ENCODE results near the gene NDUFC2. TPM values are rescaled to one million over a fixed set of nuclear protein-coding genes. Genes with fewer than 3 reads are reported as not detected.

NDUFC2 gene
- total and polyA plus RNA-seq, 2 experiments from 2014 or later: 122 to 711 TPM

GRCh38 chr11:78066471-78066870, 13.2 kb downstream of the NDUFC2 start:
- Histone ChIP-seq H3K4me2 (no peak overlapping the region), H2AFZ (no peak overlapping the region), H3K27ac (ENCODE audit: low read depth) (no peak overlapping the region), H3F3A (replicated peaks; ENCODE audit: low read depth) (no peaks in the 10 kb centered on the region; the same call in 1 of the 2 replicates), H3K9me2 (ENCODE audit: insufficient read depth) (no peaks in the 10 kb centered on the region), H3K36me3 (ENCODE audit: insufficient read depth) (peaks cover 3% of the 10 kb centered on the region; the same call in 1 of the 2 replicates), H4K20me1 (replicated peaks; ENCODE audit: insufficient read depth) (no peaks in the 10 kb centered on the region; the same call in none of the 2 replicates), H3K79me2 (replicated peaks; ENCODE audit: insufficient read depth) (no peaks in the 10 kb centered on the region), H3K4me3 (no peak overlapping the region), H3K27me3 (ENCODE audit: insufficient read depth) (no peaks in the 10 kb centered on the region), H3K4me1 (ENCODE audit: insufficient read depth) (no peaks in the 10 kb centered on the region)
- DNase-seq (ENCODE audit: low spot score) (no peak), ATAC-seq (no peak)
- Mint-ChIP-seq H3K4me3 (no peak overlapping the region), H3K36me3 (ENCODE audit: low read depth) (peaks cover 28% of the 10 kb centered on the region), H3K9me3 (no peaks in the 10 kb centered on the region), H3K27me3 (ENCODE audit: insufficient read depth, low read depth, poor library complexity) (no peaks in the 10 kb centered on the region), H3K4me1 (no peaks in the 10 kb centered on the region), H3K27ac (no peak overlapping the region)
- TF ChIP-seq ZNF114 (CRISPR knock-in tag; IDR thresholded peaks at IDR 0.05) (no peak), EZH2 (IDR thresholded peaks at IDR 0.05; ENCODE audit: low read depth, unreplicated experiment) (no peak), NANOG (IDR thresholded peaks at IDR 0.05; ENCODE audit: borderline replicate concordance) (no peak), JUNB (IDR thresholded peaks at IDR 0.05; ENCODE audit: unreplicated experiment) (no peak), EZH2phosphoT487 (IDR thresholded peaks at IDR 0.05; ENCODE audit: unreplicated experiment) (no peak), POLR2AphosphoS5 (IDR thresholded peaks at IDR 0.05; ENCODE audit: low read depth) (no peak)

- ATAC-seq (no peak), DNase-seq (ENCODE audit: low spot score) (no peak)
- H3K27me3 Mint-ChIP-seq (ENCODE audit: insufficient read depth, low read depth, poor library complexity): no peaks in the 10 kb centered on the region
- no peaks in the 10 kb centered on the region; the same call in 1 of the 2 replicates for H3K36me3 ChIP-seq (ENCODE audit: insufficient read depth)
- H3K79me2 ChIP-seq (replicated peaks; ENCODE audit: insufficient read depth): no peaks in the 10 kb centered on the region
- no peaks in the 10 kb centered on the region for H3K27me3 ChIP-seq (ENCODE audit: insufficient read depth)
- no peak overlapping the region for H2AFZ ChIP-seq
- no peaks in the 10 kb centered on the region for H3K9me3 Mint-ChIP-seq
- no peak overlapping the region for H3K27ac ChIP-seq (ENCODE audit: low read depth)
- no peaks in the 10 kb centered on the region; the same call in 1 of the 2 replicates for H3F3A ChIP-seq (replicated peaks; ENCODE audit: low read depth)
- no peaks in the 10 kb centered on the region for H3K4me1 ChIP-seq (ENCODE audit: insufficient read depth)
- H3K4me3 ChIP-seq: no peak overlapping the region
- no peak overlapping the region for H3K27ac Mint-ChIP-seq
- H4K20me1 ChIP-seq (replicated peaks; ENCODE audit: insufficient read depth): no peaks in the 10 kb centered on the region; the same call in 1 of the 2 replicates
- no peaks in the 10 kb centered on the region for H3K4me1 Mint-ChIP-seq
- H3K4me3 Mint-ChIP-seq: no peak overlapping the region
- no peak overlapping the region for H3K4me2 ChIP-seq
- H3K36me3 Mint-ChIP-seq (ENCODE audit: low read depth): peaks cover 26% of the 10 kb centered on the region
- no peaks in the 10 kb centered on the region for H3K9me2 ChIP-seq (ENCODE audit: insufficient read depth)
- TF ChIP-seq REST (IDR thresholded peaks at IDR 0.05; ENCODE audit: unreplicated experiment) (no peak), ZNF114 (CRISPR knock-in tag; IDR thresholded peaks at IDR 0.05) (no peak), ETS1 (IDR thresholded peaks at IDR 0.05) (no peak), STAT1 (IDR thresholded peaks at IDR 0.05; ENCODE audit: unreplicated experiment) (no peak), CTCF (conservative IDR thresholded peaks at IDR 0.05; ENCODE audit: low read depth in 2 of 2) (no peak), POLR2AphosphoS5 (IDR thresholded peaks at IDR 0.05; ENCODE audit: low read depth) (no peak), EZH2phosphoT487 (IDR thresholded peaks at IDR 0.05; ENCODE audit: unreplicated experiment) (no peak), ZNF331 (CRISPR knock-in tag; IDR thresholded peaks at IDR 0.05; ENCODE audit: low read depth) (no peak)
Observed at GRCh38 chr11:78065203-78065602, 14.5 kb downstream of the NDUFC2 start.
